WTC11 (cell line): Measurements from ENCODE around the gene METTL22. TPM values are rescaled to one million over a fixed set of nuclear protein-coding genes. Genes with fewer than 3 reads are reported as not detected.

Experiments used
- ATAC-seq: fragments of 200-7000 bp; cut with Tn5 transposase; 2 replicates; pipeline ENCODE4 v1.10.0; 2021; ENCODE audit warnings: mild to moderate bottlenecking, moderate library complexity
- CTCF ChIA-PET: fragments of 300-600 bp; sonication (Branson Sonifier 250); formaldehyde crosslinking; loops from one replicate; lab custom pipeline; 2021; ENCODE audit warnings: antibody characterized with exemption; lab: Charles Lee
- POLR2A ChIA-PET: fragments of 350-600 bp; sonication (Branson Sonifier 250); formaldehyde crosslinking; loops from one replicate; lab custom pipeline; 2021; ENCODE audit warnings: antibody characterized with exemption; lab: Charles Lee
- DNase-seq: peaks from one replicate; pipeline ENCODE4 v3.0.0; 2021; ENCODE audit warnings: low spot score
- H3K27ac Mint-ChIP-seq: 2 replicates; pipeline ENCODE4 v1.8.0; 2021; ENCODE audit warnings: mixed read lengths
- H3K27me3 Mint-ChIP-seq: 2 replicates; pipeline ENCODE4 v1.8.0; 2021; ENCODE audit warnings: low read depth, mild to moderate bottlenecking, moderate library complexity, mixed read lengths
- H3K36me3 Mint-ChIP-seq: 2 replicates; pipeline ENCODE4 v1.8.0; 2021; ENCODE audit warnings: mixed read lengths
- H3K4me1 Mint-ChIP-seq: 2 replicates; pipeline ENCODE4 v1.8.0; 2022; ENCODE audit warnings: mixed read lengths
- H3K4me3 Mint-ChIP-seq: 2 replicates; pipeline ENCODE4 v1.8.0; 2021; ENCODE audit warnings: mild to moderate bottlenecking, moderate library complexity, mixed read lengths
- H3K9me3 Mint-ChIP-seq: 2 replicates; pipeline ENCODE4 v1.8.0; 2021; ENCODE audit warnings: mixed read lengths
- ATF1 ChIP-seq: sonication (generic); formaldehyde crosslinking; IDR thresholded peaks from 2 replicates; pipeline ENCODE4 v1.8.1; 2023; ENCODE audit warnings: mild to moderate bottlenecking, moderate library complexity, missing genetic modification reagents
- ELF4 ChIP-seq: sonication (generic); formaldehyde crosslinking; IDR thresholded peaks from 2 replicates; pipeline ENCODE4 v1.8.1; 2022; ENCODE audit warnings: low read depth, mild to moderate bottlenecking, moderate library complexity, missing genetic modification reagents
- MXD4 ChIP-seq: fragments of 250-450 bp; sonication (Bioruptor Pico); IDR thresholded peaks from 2 replicates; pipeline ENCODE4 v1.8.0; 2021; ENCODE audit warnings: mild to moderate bottlenecking, moderate library complexity, borderline replicate concordance
- NFE2L1 ChIP-seq: sonication (generic); formaldehyde crosslinking; IDR thresholded peaks from 2 replicates; pipeline ENCODE4 v1.8.1; 2023; ENCODE audit warnings: missing genetic modification reagents
- OVOL2 ChIP-seq: fragments of 250-450 bp; sonication (Bioruptor Pico); IDR thresholded peaks from 2 replicates; pipeline ENCODE4 v1.9.0; 2021; ENCODE audit warnings: mild to moderate bottlenecking, borderline replicate concordance
- ZNF219 ChIP-seq: sonication (generic); formaldehyde crosslinking; IDR thresholded peaks from 2 replicates; pipeline ENCODE4 v1.8.0; 2023; ENCODE audit warnings: missing genetic modification reagents, mild to moderate bottlenecking, borderline replicate concordance
- ZNF263 ChIP-seq: sonication (generic); formaldehyde crosslinking; IDR thresholded peaks from 2 replicates; pipeline ENCODE4 v1.8.1; 2022; ENCODE audit warnings: low read depth, mild to moderate bottlenecking, moderate library complexity, missing genetic modification reagents
- ZNF671 ChIP-seq: fragments of 250-450 bp; sonication (Bioruptor Pico); IDR thresholded peaks from 2 replicates; pipeline ENCODE4 v1.8.0; 2021; ENCODE audit warnings: mild to moderate bottlenecking
- total RNA-seq: library from RNA; stranded (reverse); gene quantifications from 3 replicates; pipeline ENCODE4 v1.2.3, GENCODE V29; 2021
- TF ChIP-seq, protein P1 (sequence below): sonication (generic); formaldehyde crosslinking; IDR thresholded peaks from 2 replicates; pipeline ENCODE4 v1.8.1; 2022; ENCODE audit warnings: mild to moderate bottlenecking, missing genetic modification reagents, moderate library complexity, borderline replicate concordance
- TF ChIP-seq, protein P2 (sequence below): sonication (generic); formaldehyde crosslinking; IDR thresholded peaks from 2 replicates; pipeline ENCODE4 v1.8.0; 2023; ENCODE audit warnings: missing genetic modification reagents, mild to moderate bottlenecking, borderline replicate concordance
- TF ChIP-seq, protein P3 (sequence below): sonication (generic); formaldehyde crosslinking; conservative IDR thresholded peaks from 2 replicates; pipeline ENCODE4 v1.8.1; 2022; ENCODE audit warnings: mild to moderate bottlenecking, missing genetic modification reagents
- TF ChIP-seq, protein P4 (sequence below): sonication (generic); formaldehyde crosslinking; IDR thresholded peaks from 2 replicates; pipeline ENCODE4 v1.8.1; 2023; ENCODE audit warnings: mild to moderate bottlenecking, missing genetic modification reagents, moderate library complexity
- TF ChIP-seq, protein P5 (sequence below): sonication (generic); formaldehyde crosslinking; IDR thresholded peaks from 2 replicates; pipeline ENCODE4 v1.8.0; 2023; ENCODE audit warnings: missing genetic modification reagents
- TF ChIP-seq, protein P6 (sequence below): fragments of 250-450 bp; sonication (Bioruptor Pico); IDR thresholded peaks from 2 replicates; pipeline ENCODE4 v1.9.0; 2021; ENCODE audit warnings: mild to moderate bottlenecking
- TF ChIP-seq, protein P7 (sequence below): fragments of 200-600 bp; IDR thresholded peaks from 2 replicates; pipeline ENCODE4 v1.8.0; 2022; ENCODE audit warnings: antibody characterized with exemption
- TF ChIP-seq, protein P8 (sequence below): sonication (generic); formaldehyde crosslinking; conservative IDR thresholded peaks from 2 replicates; pipeline ENCODE4 v1.8.1; 2023; ENCODE audit warnings: mild to moderate bottlenecking, low read depth, missing genetic modification reagents, moderate library complexity
- TF ChIP-seq, protein P9 (sequence below): sonication (generic); formaldehyde crosslinking; IDR thresholded peaks from 2 replicates; pipeline ENCODE4 v1.8.1; 2023; ENCODE audit warnings: mild to moderate bottlenecking, missing genetic modification reagents, borderline replicate concordance

The METTL22 gene
- total RNA-seq, 1 experiment from 2014 or later = 82.0 TPM

DNA sequence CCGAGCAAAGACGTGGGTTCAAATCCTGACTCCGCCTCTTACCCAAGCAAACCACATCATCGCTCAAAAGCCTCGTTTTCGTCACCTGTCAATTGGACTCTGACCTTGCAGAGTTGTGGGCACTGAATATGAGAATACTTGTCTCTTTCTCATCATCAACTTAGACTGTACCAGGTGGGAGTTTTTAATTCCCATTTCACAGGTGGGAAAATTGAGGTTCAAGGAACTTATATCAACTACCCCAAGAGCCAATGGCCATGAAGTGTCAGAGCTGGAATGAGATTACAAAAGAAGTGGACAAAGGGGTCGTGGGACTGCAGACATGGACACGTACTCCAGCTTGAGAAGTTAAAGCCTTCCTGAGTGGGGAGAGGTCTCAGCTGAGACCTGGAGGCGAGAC, 41.9 kb upstream of the METTL22 start:
- H3K9me3 Mint-ChIP-seq = 0 out of 2 replicates have a peak, but pooled peaks cover 3% of the 10 kb centered on the region
- peaks cover 9% of the 10 kb centered on the region for H3K27me3 Mint-ChIP-seq
- ATAC-seq (no peak), DNase-seq (no peak)
- ChIA-PET POLR2A (no interaction called here), CTCF (interaction anchor here (0.9 to 1.7 kb wide), 2 partner anchors 10 to 56 kb away, joined by 5 to 9 read pairs; partner anchors contain the start of gene TMEM114)
- no peak overlapping the region for H3K4me3 Mint-ChIP-seq
- TF ChIP-seq ATF1 (CRISPR knock-in tag) (no peak), MXD4 (no peak), ZNF263 (CRISPR knock-in tag) (no peak), ZNF219 (no peak), ELF4 (CRISPR knock-in tag) (no peak), NFE2L1 (CRISPR knock-in tag) (no peak), ZNF671 (CRISPR knock-in tag) (no peak), OVOL2 (CRISPR knock-in tag) (no peak)
- TF ChIP-seq, protein P1, sequence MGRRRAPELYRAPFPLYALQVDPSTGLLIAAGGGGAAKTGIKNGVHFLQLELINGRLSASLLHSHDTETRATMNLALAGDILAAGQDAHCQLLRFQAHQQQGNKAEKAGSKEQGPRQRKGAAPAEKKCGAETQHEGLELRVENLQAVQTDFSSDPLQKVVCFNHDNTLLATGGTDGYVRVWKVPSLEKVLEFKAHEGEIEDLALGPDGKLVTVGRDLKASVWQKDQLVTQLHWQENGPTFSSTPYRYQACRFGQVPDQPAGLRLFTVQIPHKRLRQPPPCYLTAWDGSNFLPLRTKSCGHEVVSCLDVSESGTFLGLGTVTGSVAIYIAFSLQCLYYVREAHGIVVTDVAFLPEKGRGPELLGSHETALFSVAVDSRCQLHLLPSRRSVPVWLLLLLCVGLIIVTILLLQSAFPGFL (CRISPR knock-in tag) = no peak
- TF ChIP-seq, protein P2, sequence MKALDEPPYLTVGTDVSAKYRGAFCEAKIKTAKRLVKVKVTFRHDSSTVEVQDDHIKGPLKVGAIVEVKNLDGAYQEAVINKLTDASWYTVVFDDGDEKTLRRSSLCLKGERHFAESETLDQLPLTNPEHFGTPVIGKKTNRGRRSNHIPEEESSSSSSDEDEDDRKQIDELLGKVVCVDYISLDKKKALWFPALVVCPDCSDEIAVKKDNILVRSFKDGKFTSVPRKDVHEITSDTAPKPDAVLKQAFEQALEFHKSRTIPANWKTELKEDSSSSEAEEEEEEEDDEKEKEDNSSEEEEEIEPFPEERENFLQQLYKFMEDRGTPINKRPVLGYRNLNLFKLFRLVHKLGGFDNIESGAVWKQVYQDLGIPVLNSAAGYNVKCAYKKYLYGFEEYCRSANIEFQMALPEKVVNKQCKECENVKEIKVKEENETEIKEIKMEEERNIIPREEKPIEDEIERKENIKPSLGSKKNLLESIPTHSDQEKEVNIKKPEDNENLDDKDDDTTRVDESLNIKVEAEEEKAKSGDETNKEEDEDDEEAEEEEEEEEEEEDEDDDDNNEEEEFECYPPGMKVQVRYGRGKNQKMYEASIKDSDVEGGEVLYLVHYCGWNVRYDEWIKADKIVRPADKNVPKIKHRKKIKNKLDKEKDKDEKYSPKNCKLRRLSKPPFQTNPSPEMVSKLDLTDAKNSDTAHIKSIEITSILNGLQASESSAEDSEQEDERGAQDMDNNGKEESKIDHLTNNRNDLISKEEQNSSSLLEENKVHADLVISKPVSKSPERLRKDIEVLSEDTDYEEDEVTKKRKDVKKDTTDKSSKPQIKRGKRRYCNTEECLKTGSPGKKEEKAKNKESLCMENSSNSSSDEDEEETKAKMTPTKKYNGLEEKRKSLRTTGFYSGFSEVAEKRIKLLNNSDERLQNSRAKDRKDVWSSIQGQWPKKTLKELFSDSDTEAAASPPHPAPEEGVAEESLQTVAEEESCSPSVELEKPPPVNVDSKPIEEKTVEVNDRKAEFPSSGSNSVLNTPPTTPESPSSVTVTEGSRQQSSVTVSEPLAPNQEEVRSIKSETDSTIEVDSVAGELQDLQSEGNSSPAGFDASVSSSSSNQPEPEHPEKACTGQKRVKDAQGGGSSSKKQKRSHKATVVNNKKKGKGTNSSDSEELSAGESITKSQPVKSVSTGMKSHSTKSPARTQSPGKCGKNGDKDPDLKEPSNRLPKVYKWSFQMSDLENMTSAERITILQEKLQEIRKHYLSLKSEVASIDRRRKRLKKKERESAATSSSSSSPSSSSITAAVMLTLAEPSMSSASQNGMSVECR = no peak
- TF ChIP-seq, protein P3, sequence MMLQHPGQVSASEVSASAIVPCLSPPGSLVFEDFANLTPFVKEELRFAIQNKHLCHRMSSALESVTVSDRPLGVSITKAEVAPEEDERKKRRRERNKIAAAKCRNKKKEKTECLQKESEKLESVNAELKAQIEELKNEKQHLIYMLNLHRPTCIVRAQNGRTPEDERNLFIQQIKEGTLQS (CRISPR knock-in tag) = no peak
- TF ChIP-seq, protein P4, sequence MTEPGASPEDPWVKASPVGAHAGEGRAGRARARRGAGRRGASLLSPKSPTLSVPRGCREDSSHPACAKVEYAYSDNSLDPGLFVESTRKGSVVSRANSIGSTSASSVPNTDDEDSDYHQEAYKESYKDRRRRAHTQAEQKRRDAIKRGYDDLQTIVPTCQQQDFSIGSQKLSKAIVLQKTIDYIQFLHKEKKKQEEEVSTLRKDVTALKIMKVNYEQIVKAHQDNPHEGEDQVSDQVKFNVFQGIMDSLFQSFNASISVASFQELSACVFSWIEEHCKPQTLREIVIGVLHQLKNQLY (CRISPR knock-in tag) = no peak
- TF ChIP-seq, protein P5, sequence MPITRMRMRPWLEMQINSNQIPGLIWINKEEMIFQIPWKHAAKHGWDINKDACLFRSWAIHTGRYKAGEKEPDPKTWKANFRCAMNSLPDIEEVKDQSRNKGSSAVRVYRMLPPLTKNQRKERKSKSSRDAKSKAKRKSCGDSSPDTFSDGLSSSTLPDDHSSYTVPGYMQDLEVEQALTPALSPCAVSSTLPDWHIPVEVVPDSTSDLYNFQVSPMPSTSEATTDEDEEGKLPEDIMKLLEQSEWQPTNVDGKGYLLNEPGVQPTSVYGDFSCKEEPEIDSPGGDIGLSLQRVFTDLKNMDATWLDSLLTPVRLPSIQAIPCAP (CRISPR knock-in tag) = no peak
- TF ChIP-seq, protein P6, sequence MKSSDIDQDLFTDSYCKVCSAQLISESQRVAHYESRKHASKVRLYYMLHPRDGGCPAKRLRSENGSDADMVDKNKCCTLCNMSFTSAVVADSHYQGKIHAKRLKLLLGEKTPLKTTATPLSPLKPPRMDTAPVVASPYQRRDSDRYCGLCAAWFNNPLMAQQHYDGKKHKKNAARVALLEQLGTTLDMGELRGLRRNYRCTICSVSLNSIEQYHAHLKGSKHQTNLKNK (CRISPR knock-in tag) = no peak
- TF ChIP-seq, protein P7, sequence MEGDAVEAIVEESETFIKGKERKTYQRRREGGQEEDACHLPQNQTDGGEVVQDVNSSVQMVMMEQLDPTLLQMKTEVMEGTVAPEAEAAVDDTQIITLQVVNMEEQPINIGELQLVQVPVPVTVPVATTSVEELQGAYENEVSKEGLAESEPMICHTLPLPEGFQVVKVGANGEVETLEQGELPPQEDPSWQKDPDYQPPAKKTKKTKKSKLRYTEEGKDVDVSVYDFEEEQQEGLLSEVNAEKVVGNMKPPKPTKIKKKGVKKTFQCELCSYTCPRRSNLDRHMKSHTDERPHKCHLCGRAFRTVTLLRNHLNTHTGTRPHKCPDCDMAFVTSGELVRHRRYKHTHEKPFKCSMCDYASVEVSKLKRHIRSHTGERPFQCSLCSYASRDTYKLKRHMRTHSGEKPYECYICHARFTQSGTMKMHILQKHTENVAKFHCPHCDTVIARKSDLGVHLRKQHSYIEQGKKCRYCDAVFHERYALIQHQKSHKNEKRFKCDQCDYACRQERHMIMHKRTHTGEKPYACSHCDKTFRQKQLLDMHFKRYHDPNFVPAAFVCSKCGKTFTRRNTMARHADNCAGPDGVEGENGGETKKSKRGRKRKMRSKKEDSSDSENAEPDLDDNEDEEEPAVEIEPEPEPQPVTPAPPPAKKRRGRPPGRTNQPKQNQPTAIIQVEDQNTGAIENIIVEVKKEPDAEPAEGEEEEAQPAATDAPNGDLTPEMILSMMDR = no peak
- TF ChIP-seq, protein P8, sequence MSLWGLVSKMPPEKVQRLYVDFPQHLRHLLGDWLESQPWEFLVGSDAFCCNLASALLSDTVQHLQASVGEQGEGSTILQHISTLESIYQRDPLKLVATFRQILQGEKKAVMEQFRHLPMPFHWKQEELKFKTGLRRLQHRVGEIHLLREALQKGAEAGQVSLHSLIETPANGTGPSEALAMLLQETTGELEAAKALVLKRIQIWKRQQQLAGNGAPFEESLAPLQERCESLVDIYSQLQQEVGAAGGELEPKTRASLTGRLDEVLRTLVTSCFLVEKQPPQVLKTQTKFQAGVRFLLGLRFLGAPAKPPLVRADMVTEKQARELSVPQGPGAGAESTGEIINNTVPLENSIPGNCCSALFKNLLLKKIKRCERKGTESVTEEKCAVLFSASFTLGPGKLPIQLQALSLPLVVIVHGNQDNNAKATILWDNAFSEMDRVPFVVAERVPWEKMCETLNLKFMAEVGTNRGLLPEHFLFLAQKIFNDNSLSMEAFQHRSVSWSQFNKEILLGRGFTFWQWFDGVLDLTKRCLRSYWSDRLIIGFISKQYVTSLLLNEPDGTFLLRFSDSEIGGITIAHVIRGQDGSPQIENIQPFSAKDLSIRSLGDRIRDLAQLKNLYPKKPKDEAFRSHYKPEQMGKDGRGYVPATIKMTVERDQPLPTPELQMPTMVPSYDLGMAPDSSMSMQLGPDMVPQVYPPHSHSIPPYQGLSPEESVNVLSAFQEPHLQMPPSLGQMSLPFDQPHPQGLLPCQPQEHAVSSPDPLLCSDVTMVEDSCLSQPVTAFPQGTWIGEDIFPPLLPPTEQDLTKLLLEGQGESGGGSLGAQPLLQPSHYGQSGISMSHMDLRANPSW (CRISPR knock-in tag) = no peak
- TF ChIP-seq, protein P9, sequence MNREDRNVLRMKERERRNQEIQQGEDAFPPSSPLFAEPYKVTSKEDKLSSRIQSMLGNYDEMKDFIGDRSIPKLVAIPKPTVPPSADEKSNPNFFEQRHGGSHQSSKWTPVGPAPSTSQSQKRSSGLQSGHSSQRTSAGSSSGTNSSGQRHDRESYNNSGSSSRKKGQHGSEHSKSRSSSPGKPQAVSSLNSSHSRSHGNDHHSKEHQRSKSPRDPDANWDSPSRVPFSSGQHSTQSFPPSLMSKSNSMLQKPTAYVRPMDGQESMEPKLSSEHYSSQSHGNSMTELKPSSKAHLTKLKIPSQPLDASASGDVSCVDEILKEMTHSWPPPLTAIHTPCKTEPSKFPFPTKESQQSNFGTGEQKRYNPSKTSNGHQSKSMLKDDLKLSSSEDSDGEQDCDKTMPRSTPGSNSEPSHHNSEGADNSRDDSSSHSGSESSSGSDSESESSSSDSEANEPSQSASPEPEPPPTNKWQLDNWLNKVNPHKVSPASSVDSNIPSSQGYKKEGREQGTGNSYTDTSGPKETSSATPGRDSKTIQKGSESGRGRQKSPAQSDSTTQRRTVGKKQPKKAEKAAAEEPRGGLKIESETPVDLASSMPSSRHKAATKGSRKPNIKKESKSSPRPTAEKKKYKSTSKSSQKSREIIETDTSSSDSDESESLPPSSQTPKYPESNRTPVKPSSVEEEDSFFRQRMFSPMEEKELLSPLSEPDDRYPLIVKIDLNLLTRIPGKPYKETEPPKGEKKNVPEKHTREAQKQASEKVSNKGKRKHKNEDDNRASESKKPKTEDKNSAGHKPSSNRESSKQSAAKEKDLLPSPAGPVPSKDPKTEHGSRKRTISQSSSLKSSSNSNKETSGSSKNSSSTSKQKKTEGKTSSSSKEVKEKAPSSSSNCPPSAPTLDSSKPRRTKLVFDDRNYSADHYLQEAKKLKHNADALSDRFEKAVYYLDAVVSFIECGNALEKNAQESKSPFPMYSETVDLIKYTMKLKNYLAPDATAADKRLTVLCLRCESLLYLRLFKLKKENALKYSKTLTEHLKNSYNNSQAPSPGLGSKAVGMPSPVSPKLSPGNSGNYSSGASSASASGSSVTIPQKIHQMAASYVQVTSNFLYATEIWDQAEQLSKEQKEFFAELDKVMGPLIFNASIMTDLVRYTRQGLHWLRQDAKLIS (CRISPR knock-in tag) = no peak
- H3K4me1 Mint-ChIP-seq = peaks cover 3% of the 10 kb centered on the region
- no peak overlapping the region for H3K27ac Mint-ChIP-seq
- no peaks in the 10 kb centered on the region for H3K36me3 Mint-ChIP-seq
